Activated CD8-positive, alpha-beta memory T cell treated with anti-CD3 and anti-CD28 coated beads, Interleukin-2, amount 50 U/mL, for 48 hours (primary cell): Measurements from ENCODE around the gene PPP2CA.
"Not testable (repeated sequence)": the region's sequence is repeated elsewhere in the genome, so short reads cannot be mapped to it uniquely, and the experiment has no call there.

ENCODE experiments used
- DNase-seq: peaks from one replicate; pipeline ENCODE4 v3.0.0-alpha.2; 2020

Gene PPP2CA

DNA sequence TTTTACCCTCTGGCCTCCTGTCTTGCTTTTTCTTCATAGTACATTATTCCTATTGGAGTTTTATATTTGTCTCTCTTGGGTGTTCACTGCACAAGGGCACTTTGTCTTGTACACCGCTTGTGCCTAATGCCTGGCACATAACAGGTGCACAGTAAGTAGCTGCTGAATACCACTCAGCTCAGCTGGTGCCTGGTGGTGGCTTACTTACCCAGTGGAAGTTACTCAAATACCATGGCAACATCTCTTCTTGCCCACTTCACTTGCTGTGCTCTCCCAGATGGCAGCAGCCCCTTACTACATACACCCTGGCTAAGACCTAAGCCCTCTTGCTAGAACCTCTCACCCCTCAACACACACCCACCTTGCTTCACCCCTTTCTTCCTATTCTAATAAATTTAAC, 37.8 kb downstream of the PPP2CA start:
- DNase-seq: no peak

DNA sequence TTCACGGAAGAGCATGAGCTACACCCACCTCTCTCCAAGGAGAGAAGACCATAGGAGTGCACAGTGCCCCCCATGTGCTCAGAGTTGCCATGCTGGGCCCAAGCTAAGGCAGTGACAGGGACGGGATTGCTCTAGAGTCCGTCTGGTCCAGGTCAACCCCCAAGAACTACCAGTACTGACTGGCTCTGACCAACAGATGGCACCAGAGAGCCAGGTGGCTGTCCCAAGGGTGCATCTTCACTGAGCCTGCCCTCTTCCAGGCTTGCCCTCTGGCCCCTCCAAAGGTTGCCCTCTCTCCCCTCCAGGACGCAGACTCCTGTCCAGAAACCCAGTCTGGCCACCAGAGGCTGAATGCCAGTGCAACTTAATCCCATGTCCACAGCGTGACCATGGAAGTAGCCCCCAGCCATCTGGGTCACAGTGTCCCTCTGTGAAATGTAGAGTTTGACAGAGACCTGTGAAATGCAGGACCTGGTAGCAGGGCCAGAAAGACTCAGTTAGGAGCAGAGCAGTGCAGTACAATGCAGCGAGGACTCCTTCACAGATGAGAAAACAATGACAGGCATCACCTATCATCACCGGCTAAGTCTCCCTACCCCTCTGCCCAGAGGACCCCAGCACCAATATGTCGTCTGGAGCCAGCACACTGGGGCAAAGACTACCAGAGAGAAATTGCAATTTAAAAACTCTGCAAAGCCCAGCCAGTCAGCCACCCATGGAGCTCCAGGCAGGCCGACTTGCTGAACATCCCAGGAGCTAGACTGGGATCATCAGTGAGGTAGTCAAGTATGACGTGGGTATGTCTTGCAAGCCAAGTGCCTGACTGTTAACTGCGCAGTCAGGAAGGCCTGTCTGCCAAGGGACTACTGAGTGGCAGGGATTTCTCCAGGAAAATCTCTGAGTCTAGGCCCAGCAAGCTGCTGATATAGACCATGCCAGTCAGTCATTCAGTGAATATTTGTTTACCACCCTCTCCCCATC, 41.4 kb downstream of the PPP2CA start:
- peak; percentile 89 for DNase-seq

DNA sequence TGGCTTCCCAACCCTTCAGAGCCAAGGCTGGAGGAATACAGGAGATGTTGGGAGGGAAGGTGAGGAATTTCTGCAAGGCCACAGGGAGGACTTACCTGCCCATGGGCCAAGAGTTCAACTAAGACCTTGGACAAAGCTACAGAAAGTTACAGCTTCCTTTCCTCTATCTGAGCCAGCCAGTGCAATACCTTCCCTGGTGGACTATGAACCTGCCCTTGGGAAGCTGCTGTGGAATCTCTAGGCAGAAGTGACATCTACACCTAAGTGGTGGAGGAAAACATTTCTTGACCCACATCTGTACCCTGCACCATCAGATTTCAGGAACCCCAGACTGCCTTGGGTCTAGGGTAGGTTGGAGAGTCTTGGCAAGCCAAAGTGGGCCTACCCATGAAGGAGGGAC, 42.4 kb downstream of the PPP2CA start:
- DNase-seq: no peak

DNA sequence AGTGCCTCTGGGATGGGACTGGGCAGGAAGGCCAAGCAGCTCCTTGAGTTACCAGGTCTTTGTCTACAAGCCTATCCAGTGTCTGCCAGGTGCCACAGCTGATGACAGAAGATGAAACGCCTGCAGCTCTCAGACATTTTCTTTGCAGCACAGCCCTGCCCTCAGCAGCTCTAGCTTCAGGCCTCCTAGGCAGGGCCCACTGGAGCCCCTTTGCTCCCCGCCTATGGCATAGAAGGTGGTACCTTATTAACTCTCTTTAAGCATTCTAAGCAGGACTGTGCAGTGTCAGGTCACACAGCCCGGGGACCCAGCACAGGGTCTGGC, 47.8 kb downstream of the PPP2CA start:
- no peak for DNase-seq

DNA sequence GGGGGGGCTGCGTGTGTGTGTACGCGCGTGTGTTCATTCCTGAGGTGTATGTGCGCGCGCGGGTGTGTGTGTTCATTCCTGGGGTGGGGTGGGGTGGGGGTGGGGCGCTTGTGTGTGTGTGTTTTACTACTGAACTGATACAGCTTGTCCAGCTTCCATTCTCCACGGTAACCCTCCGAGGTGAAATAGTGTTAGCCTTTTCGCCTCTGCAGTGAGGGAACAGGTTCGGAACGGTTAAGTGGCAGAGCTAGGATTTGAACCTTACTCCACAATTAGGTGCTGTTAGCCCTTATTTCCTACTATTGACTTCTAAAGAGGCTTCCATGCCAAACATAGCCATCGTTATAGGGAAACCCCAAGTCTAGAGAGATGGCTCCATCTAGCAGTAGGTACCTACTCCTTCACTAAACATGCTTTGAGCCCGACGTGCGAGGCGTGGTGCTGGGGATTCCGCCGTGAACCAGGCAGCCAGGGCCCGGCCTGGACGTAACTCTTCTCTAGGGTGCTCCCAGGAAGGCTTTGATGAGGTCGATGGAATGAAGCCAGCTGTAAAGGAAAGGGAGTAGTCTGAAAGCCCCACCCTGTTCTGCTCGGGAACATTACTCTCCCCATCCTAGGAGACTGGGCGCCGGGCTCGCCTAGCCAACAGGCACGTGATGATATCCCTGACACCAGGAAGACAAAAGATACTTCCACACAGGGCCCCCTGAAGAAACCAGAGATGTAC, 48.3 kb downstream of the PPP2CA start:
- DNase-seq: no peak

DNA sequence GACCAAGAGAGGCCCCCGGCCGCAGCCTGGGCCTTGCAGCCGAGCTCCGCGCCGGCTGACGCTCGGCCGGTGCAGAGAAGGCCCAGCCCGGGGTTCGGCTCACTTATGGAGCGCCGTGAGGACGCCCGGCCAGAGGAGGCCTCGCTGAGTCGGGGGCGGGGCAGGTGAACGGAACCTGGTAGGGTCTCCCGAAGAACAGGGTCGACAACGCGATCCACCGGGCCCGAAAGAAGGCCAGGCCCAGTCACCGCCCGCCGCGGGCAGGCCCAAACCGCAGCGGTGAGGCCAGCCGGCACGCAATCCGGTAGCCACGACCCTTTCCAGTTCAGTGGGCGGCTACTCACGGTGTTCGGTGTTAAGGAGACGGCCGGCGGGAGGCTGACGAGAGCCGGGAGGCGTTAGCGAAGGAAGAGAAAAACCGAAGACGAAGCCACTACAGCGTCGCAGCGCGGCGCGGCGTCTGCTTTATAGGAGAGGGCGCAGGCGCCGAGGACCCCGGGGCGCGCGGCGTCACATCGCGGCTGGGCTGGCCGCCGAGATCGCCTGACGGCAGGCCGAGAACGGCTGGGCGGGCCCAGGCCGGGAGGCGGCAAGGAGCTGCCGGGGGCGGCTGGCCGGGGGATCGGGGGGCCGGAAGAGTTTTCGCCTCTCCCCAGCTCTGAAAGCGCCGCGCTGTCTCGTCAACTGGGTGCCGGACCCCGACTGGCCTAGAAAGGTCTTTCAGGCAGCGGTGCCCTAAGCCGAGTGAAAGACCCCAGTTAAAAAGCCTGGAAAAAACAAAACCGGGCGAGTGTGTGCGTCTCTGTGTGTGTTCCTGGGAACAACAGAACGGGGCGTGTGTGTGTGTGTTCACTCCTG, 49.1 kb downstream of the PPP2CA start, which contains the start of gene SKP1:
Gene SKP1, minus strand, starts transcription at position 440 of the 858 bp plus-strand sequence. CDS start 2,928 bp downstream, outside the sequence.
- DNase-seq: peak; percentile 96

DNA sequence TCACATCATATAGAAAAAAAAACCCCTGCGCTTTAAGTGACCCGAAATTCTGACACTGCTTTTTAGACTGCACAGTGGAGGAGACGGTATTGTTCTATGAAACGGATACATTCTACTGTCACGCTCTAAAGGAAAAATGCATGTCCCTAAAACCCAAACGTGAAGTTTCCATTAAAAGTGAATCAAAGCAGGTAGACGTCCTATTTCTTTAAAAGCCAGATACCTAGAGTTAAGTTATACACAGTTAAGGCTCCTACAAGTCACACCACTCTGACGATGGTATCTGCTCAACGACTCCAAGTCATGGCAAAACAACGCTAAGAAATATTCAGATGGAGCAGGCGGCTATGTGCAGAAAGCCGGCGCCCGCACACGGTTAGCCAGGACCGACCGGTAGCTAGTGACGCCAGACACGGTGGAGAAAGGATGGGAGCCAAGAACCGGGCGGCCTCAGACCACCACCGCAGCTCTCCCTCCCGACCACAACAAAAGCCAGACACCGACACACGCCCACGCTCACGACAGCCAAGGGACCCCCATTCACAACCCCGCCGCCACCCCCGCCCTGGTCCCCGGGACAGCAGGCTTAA, 49.9 kb downstream of the PPP2CA start:
- DNase-seq: no peak

DNA sequence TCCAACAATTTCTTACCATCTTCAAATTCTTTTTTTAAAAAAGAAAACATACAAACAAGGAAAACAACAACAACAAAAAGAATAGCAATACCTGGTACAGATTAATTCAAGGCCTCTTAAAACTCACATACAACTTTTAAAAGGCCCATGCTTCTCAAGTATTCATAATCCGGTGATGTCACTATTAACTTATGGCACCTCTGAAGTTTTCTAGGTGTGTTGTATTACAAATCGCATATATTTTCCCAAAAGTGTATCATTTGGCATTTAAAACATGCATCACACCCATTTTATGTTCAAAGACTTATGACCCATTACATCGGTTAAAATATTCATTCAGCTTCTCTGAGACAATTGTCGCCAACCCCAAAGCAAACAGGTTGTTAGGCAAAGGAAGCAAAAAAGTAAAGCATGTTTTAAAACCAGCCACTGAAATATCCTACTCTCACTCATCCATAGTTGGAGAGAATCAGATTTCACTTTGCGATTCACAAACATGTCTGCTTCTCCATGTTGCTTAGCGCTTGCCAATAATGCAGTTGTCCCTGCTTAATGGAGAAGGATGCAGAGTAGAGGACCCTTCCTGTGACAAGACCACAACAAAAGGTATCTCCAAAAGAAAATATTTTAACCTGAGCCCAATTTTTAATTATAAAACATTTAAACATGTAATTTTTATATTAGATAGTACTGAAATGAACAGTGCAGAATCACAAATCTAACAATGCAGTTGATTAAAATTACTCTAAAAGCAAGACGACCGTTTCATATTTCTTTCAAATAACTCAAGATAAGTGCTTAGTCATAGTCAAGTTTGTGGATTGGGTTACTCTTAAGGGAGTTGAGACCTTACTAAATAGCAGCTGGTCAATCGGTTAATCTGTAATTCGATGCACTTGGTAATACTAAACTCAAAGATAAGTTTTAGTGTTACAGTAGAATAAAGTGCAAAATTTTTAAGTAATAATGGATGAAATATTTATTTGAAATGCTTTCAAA, 50.7 kb downstream of the PPP2CA start:
- no peak for DNase-seq

DNA sequence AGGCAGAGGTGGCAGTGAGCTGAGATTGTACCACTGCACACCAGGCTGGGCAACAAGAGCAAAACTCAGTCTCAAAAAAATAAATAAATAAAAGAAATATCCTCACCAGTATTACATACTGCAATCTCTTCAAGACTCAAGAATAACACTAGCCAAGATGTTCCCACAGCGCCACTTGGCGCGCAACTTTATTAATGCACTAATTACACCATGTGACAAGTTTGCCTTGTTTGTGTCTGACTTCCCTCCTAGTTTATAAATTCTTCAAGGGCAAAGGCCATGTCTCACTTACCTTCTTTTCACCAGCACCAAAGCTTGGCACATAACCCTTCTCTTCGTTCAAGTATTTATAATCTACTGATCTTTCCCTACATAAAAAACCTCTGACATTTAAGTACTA, 53.9 kb downstream of the PPP2CA start:
- no peak for DNase-seq

DNA sequence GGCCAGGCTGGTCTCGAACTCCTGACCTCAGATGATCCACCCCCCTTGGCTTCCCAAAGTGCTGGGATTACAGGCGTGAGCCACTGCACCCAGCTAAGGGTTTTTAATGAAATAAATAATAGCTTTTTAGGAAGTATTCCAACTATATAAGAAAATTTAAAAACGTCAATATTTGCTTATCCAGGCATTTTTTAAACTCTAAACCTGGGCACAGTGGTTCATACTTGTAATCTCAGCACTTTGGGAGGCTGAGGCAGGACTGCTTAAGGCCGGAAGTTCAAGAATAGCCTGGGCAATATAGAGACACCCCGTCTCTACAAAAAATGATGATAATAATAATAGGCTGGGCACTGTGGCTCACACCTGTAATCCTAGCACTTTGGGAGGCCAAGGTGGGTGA, 63.3 kb downstream of the PPP2CA start:
- DNase-seq: no peak

DNA sequence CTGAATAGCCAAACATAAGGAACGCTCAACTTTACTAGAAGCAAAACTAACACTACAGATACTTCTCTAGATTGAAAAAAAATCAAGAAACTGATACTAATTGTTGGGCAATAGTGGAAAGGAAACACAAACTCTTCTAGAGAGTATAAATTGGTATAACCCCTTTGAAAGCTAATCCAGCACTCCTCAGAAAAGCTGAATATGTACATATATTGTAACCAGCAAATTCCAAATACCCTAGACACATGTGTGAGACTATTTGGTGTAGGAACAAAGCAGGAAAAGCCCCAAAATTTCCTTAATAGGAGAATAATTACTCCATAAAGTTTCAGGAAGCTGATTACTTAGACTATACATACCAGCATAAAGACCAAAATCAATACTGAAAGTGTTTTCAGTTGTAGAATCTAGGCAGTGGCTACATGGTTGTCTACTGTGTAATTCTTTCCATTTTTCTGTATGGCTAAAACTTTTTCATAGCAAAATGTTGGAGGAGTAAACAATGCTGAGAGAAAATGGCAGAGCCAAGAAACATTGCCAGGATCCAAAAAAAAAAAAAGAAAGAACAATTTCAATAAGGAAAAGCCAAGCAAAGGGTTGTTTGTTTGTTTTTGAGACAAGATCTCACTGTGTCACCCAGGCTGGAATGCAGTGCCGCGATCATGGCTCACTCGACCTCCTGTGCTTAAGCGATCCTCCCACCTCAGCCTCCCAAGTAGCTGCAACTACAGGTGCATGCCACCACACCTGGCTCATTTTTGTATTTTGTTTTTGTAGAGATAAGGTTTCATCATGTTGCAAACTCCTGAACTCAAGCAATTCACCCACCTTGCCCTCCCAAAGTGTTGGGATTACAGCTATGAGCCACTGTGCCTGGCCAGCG, 64.1 kb downstream of the PPP2CA start:
- DNase-seq: no peak

DNA sequence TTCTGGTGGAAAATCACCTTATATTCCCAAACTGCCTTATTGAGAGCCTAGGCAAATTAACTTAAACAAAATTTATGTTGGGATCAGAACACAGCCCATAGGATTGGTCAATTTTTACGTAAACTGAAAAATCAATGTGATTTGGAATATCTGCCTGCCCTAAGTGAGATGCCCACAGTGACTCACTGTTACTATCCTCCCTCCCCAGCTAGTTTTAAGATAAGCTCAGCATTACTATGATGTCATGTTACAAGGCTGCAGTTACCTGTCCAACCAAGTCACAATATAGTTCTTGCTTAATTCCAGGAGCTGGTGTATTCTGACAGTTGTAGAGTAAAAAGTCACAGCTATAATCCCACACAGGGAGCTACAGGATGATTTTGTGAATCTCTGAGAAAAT, 72.2 kb downstream of the PPP2CA start:
- DNase-seq: no peak

DNA sequence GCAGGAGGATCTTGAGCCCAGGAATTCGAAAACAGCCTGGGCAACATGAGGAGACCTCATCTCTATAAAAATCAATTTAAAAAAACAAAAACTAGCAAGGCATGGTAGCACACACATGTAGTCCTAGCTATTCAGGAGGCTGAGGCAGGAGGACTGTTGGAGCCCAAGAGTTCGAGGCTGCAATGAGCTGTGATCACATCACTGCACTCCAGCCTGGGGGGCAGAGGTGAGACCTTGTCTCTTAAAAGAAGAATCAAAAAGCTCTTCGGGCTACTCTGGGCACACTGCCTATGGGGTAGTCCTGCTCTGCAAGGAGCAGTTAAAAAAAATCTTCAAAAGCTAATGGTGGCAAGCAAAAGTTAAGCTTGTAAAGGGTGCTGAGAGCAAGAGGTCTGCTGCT, 72.6 kb downstream of the PPP2CA start:
- DNase-seq: no peak

DNA sequence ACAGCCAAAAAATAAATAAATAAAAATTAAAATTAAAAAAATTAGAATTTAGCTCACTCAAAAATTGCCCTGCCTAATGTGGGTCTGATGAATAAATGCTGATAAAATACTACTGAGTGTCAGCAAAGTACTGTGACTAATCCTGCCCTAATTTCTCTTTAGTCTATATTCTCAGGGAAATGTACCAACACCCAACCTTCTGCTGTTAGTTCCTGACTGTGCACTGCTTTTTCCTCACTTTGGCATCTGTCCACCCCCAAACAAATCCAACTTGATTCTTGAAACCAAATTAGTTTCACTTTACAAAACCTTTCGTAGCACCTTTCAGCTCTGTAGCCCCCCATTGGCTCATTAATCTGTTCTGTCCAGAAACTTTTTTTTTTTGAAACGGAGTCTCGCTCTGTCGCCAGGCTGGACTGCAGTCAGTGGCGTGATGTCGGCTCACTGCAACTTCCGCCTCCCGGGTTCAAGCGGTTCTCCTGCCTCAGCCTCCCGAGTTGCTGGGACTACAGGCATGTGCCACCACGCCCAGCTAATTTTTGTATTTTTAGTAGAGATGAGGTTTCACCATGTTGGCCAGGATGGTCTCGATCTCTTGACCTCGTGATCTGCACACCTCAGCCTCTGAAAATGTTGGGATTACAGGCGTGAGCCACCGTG, 73.6 kb downstream of the PPP2CA start:
- DNase-seq: not testable (repeated sequence)

DNA sequence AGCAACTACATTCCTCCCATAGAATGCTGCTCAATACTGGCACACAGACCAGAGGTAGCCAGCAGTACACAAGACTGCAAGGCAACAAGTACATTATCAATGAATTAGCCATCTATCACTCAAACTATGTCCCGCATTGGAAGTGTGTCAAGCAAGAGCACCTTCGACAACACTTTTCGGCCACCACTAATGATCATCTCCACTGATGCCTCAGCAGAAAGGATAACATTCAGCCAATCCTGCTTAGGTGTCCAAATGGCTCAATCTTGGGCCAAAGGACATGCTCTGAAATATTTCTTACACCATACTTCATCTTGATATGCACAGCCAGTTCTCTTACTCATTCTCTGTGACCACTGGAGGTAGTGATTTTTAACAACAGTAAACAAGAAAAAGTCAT, 74.2 kb downstream of the PPP2CA start:
- no peak for DNase-seq

DNA sequence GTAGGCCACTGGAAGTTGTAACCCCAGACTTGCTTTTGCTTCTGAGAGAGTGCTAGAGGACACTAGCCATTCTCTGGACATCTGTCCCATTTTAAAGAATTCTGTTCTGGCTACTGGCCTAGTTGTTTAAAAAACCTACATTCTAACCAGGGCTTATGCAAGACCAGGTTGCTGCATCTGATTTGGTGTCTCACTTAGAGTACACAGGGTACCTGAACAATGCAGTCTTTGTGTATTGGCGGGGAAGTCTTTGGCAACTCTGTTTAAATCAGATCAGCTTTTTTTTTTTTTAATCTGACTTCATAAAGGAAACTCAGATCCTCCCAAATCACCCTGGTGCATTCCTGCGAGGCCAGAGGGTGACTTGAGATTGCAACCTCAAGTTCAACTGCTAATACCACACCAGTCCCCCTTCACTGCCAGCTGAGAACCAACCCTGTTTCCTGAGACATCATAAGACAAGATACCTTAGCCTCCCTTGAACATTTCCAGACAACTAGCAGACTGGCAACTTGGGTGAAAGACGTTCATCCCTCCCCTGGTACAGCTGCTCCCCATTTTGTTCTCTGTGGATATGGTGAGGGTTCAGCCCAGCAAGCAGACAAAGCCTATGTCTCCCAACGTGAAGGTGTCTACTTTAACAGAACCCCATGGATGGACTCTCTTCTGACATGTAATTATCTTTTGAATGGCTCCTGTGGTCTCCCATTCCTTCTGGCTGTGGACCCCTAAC, 76.1 kb downstream of the PPP2CA start:
- no peak for DNase-seq

DNA sequence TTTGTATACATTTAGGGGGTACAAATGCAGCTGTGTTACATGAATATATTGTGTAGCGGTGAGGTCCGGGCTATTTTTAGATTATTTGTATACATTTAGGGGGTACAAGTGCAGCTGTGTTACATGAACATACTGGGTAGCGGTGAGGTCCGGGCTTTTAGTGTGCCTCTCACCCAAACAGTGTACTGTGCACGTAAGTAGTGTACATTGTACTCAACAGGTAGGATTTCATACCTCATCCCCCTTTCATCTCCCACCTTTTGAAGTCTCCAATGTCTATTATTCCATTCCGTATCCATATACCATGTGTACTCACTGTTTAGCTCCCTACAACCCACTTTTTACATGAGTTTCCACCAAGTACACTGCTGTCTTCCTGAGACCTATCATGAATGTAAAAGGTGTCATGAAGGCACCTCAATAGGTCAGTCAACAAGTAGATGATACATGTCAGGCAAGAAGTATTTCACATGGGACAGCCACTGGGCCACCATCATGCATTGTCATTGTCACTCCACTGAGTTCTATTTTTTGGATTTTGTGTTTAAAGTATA, 76.8 kb downstream of the PPP2CA start:
- DNase-seq: no peak

DNA sequence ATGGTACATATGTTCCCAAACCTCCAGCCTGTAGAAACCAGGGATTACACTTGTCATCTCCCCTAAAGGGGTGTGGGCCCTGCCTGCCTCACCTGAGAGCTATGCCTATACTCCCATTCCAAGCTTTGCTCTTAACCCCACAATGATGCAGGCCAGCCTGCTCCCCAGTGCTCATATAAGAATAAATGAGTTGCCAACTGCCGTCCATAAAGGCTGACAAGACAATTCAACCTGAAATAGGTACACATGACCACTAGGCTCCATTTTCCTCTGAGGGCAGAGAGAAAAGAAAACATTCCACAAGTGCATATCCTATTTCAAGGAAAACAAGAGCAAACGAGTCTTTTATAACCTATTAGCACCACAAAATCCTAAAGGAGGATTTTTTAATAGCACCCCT, 77.6 kb downstream of the PPP2CA start:
- no peak for DNase-seq
